ENCODE measurements around the gene NADSYN1.

DNA sequence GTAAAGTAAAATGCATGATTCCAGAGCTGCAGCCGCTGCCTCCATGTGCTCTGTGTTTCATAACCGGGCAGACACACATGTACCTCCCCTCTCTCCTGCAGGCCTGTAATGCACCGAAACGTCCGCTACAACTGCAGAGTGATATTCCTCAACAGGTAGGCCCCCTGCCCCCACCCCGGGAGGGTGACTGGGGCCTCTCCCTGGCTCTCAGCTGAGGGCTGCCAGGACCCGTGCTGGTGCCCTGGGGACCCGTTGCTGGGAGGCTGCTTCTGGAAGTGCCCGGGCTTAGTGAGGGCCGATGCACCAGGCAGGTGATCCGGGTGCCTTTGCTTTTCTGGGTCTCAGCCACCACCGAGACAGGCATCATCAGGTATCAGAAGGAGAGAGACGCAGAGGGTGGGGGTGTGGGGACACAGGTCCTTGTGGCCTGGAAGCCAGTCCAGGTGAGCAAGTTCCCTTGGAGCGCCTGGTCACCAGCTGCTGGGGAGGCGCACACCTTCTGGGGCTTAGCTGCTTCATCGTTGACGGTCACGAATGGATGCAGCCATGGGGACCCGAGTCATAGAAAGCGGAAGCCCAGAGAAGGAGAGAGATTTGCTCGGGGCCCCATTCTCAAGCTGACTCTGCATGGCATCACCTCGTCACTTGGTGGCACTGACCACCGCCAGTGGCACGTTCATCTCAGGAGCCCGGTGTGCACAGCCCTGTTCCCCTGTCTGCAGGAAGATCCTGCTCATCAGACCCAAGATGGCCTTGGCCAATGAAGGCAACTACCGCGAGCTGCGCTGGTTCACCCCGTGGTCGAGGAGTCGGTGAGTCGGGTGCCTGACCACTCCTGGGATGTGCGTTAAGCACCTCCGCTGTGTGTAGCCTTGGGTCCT, 10.6 kb downstream of the NADSYN1 start:
- TF ChIP-seq, protein P1, sequence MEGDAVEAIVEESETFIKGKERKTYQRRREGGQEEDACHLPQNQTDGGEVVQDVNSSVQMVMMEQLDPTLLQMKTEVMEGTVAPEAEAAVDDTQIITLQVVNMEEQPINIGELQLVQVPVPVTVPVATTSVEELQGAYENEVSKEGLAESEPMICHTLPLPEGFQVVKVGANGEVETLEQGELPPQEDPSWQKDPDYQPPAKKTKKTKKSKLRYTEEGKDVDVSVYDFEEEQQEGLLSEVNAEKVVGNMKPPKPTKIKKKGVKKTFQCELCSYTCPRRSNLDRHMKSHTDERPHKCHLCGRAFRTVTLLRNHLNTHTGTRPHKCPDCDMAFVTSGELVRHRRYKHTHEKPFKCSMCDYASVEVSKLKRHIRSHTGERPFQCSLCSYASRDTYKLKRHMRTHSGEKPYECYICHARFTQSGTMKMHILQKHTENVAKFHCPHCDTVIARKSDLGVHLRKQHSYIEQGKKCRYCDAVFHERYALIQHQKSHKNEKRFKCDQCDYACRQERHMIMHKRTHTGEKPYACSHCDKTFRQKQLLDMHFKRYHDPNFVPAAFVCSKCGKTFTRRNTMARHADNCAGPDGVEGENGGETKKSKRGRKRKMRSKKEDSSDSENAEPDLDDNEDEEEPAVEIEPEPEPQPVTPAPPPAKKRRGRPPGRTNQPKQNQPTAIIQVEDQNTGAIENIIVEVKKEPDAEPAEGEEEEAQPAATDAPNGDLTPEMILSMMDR (IDR thresholded peaks at IDR 0.05; ENCODE audit: low read length), result no peak
- TF ChIP-seq EZH2 (IDR thresholded peaks at IDR 0.05; ENCODE audit: borderline replicate concordance, low read length), result no peak
